ENCODE measurements around the gene NCAPD3. TPM values are rescaled to one million over a fixed set of nuclear protein-coding genes. Genes with fewer than 3 reads are reported as not detected.
"Not testable (repeated sequence)": the region's sequence is repeated elsewhere in the genome, so short reads cannot be mapped to it uniquely, and the experiment has no call there.

The NCAPD3 gene, protein sequence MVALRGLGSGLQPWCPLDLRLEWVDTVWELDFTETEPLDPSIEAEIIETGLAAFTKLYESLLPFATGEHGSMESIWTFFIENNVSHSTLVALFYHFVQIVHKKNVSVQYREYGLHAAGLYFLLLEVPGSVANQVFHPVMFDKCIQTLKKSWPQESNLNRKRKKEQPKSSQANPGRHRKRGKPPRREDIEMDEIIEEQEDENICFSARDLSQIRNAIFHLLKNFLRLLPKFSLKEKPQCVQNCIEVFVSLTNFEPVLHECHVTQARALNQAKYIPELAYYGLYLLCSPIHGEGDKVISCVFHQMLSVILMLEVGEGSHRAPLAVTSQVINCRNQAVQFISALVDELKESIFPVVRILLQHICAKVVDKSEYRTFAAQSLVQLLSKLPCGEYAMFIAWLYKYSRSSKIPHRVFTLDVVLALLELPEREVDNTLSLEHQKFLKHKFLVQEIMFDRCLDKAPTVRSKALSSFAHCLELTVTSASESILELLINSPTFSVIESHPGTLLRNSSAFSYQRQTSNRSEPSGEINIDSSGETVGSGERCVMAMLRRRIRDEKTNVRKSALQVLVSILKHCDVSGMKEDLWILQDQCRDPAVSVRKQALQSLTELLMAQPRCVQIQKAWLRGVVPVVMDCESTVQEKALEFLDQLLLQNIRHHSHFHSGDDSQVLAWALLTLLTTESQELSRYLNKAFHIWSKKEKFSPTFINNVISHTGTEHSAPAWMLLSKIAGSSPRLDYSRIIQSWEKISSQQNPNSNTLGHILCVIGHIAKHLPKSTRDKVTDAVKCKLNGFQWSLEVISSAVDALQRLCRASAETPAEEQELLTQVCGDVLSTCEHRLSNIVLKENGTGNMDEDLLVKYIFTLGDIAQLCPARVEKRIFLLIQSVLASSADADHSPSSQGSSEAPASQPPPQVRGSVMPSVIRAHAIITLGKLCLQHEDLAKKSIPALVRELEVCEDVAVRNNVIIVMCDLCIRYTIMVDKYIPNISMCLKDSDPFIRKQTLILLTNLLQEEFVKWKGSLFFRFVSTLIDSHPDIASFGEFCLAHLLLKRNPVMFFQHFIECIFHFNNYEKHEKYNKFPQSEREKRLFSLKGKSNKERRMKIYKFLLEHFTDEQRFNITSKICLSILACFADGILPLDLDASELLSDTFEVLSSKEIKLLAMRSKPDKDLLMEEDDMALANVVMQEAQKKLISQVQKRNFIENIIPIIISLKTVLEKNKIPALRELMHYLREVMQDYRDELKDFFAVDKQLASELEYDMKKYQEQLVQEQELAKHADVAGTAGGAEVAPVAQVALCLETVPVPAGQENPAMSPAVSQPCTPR (N-terminal part only)
- total RNA-seq, result 11.0 TPM

DNA sequence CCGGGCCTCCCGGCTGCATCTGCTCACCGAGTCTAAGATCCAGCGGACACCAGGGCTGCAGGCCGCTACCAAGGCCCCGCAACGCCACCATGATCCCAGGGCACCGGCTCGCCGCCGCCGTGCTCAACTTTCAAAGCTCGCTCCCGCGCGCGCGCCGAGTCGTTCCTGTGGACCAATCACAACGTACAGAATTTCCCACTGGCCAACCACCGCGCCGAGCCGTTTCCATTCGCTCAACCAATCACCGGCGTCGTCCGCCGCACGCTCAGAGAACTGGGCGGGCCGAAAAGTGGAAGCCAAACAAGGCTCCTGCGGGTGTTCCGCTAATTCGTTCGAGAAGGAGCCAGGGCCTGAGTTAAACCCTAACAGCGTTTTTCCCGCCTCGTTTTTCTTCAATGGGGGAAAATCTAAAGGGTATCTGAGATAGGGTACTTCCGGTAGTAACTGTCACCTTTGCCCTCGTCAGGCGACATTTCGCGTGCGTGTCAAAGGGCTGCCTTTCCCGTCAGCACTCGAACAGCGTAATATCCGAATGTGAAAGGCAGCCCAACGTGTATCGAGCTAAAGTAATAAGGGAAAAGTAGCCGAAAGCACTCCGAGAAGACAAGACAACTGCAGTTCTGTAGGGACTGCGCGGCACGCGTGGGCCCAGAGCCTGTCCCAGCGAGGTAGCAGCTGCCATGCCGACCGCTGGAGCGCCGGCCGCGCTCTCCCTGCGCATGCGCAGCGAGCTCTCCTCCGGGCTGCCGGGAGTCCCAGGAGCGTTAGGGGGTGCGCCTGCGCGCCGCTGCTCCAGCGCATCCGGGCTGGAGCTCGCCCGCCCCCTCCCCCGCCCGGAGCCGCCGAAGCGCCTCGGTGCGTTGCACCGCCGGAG is at the start of gene NCAPD3, which contains the start of gene VPS26B:
Gene NCAPD3, minus strand, starts transcription at position 132 of the 874 bp plus-strand sequence. Its CDS starts 41 bp downstream, at position 91.
Gene VPS26B, plus strand, starts transcription at position 836 of the 874 bp plus-strand sequence. CDS start 452 bp downstream, outside the sequence.
- DNase-seq (ENCODE audit: low spot score in 2 of 2) (peak; percentile 90 to 93), FAIRE-seq (no peak)

DNA sequence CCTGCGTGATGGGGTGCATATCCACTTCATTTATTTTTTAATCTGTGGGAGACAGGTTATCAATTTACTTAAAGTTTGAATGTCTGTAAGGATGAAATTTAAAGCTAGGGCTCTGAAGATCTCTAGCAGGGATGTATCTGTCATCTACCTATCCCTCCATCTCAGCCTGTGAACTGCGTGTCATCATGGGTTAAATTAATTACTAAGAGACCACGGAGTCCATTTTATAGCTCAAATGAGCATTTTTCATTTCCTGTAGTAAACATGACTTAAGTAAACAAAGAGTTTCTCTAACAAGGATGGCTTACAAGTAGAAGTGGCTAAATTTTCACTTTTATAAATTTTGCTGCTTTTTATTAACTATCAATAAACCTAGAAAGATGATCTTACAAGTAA is 49.5 kb upstream of the NCAPD3 start:
- no peak for FAIRE-seq
- DNase-seq (ENCODE audit: low spot score in 2 of 2), result no peak

DNA sequence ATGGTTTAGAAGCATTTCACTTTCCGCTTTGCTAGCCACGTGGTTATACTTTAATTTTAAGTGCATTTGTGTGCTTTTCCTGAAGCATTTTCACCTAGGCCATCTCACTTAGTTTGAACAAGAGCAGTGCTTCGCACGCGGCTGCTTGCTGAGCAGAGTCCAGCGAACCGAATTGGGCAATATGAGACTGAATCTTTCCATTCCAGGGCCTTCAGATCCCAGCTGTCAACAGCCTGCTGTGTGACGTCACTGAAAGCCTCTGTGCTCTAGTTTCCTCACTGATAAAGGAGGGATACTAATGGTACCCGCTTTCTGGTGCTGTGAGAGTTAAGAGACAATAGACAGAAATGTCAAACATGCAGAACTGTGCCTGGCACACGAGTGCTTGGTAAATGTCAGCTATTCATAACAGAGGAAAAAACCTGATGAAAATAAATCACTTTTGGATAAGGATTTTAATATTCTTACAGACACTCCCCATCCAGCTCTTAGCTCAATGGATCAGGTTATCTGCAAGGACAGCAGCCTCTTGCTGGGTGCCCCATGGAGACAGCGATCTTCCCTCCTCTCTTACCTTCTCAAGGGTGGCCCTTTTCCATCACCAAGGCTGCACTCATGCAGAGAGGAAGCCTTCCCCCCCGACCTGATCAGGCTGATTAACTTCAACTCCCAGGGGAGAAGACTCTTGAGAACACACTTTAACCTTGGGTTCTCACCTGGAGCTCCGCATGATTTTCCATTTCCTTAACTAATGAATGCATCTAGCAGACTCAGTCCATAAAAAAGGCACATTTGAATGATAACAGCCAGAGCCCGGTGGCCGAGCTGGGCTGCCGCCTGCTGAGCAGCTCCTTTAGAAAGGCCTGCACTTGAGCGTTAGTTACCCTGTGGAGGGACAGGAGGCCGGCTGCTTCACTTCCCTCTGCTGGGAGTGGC is 48.9 kb upstream of the NCAPD3 start:
- DNase-seq (ENCODE audit: low spot score in 2 of 2) (no peak), FAIRE-seq (no peak)

DNA sequence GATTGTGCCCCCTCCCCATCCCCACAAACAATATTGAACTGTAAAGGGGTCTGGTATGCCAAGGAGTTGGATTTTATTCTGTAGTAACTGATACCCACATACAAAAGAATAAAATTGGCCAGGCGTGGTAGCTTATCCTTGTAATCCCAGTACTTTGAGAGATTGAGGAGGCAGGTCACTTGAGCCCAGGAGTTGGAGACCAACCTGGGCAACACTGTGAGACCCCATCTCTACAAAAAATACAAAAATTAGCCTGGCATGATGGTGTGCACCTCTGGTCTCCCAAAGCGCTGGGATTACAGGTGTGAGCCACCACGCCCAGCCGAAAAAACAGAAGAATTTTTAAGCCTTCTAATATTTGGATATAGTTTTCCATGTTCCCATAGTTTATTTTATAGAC is 48.2 kb upstream of the NCAPD3 start:
- no peak for FAIRE-seq
- no peak for DNase-seq (ENCODE audit: low spot score in 2 of 2)

DNA sequence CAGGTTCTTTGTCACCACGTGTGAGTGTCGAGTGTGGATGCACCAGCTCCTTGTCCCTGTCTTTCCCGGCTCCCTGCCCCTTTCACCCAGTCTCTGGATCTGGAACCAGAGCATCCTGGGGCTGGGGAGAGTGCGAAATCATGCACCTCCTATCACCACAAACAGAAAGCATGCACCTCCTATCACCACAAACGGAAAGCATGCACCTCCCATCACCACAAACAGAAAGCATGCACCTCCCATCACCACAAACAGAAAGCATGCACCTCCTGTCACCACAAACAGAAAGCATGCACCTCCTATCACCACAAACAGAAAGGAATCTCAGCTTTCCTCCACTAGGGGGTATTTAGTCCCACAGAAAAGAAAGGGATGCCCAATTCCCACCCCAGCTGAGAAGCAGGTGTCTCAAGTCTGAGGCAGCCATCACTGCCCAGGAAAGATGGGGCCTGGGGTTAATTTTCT is 46.5 kb upstream of the NCAPD3 start:
- no peak for DNase-seq (ENCODE audit: low spot score in 2 of 2)
- no peak for FAIRE-seq

DNA sequence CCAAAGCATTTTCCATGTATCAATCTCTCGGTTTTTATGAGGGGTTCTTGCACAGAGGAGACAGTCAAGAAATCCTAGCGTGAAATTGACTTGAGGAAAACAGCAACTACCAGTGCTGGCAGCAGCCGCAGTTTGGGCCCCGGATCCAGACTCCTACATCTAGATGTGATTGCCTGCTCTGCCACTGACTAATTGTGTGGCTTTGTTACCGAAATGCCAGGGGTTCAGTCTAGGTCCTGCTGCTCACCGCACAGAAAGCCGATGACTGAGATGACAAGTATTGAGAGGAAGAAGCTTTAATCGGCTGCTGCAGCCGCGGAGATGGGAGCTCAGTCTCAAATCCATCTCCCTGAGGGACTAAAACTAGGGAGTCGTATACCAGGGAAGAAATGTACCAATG is 44.2 kb upstream of the NCAPD3 start:
- no peak for FAIRE-seq
- no peak for DNase-seq (ENCODE audit: low spot score in 2 of 2)

DNA sequence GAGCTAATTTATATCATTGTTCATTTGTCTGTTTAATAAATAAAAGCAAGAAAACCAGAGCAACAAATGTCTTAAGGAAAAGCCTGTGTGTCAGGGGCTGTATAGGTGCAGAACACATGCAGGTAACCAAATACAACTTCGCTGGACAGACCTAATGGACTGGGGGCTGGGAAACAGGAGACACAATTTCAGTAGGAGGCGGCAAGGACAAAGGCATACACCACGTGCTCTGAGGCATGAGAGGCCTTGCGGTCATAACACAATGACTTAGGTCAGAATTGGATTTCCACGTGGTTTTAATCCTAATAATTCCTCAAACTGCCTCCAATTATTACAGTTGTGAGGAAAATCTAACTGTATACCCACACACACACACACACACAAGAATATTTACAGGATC is 43.7 kb upstream of the NCAPD3 start:
- DNase-seq (ENCODE audit: low spot score in 2 of 2) (no peak), FAIRE-seq (no peak)

DNA sequence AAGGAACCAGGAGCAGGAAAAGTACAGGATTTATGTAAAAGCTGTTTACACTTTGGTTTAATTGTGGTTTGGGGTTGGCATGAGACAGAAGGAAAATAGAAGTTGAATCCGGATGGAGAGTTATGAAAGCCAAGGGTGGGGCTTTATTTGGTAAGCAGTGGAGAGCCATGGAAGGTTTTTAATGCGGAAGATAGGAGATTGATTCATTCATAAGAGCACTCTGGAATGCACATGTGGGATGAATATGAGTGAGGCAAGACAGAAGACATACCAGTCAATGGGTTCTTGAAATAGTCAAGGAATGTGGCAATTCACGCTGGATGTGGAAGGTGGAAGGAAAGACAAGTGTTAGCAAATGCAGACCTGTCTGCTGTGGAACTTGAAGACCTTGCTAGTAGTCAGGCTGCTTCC is 43.1 kb upstream of the NCAPD3 start:
- FAIRE-seq, result no peak
- DNase-seq (ENCODE audit: low spot score in 2 of 2), result no peak

DNA sequence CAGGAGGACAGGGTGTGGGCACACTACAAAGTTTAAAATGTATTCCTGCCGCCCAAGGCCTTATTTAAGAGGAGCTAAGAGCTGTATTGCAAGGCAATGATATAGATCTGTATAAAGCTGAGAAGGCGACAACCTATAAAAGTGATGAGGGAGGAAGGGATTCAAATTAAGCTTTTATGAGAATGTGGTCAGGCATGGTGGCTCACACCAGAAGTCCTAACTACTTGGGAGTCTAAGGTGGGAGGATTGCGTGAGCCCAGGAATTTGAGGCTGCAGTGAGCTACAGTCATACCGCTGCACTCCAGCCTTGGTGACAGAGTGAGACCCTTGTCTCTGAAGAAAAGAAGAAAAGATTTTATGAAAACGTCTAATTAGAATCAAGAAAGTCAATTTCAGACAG is 42.7 kb upstream of the NCAPD3 start:
- DNase-seq (ENCODE audit: low spot score in 2 of 2), result no peak
- FAIRE-seq, result no peak

DNA sequence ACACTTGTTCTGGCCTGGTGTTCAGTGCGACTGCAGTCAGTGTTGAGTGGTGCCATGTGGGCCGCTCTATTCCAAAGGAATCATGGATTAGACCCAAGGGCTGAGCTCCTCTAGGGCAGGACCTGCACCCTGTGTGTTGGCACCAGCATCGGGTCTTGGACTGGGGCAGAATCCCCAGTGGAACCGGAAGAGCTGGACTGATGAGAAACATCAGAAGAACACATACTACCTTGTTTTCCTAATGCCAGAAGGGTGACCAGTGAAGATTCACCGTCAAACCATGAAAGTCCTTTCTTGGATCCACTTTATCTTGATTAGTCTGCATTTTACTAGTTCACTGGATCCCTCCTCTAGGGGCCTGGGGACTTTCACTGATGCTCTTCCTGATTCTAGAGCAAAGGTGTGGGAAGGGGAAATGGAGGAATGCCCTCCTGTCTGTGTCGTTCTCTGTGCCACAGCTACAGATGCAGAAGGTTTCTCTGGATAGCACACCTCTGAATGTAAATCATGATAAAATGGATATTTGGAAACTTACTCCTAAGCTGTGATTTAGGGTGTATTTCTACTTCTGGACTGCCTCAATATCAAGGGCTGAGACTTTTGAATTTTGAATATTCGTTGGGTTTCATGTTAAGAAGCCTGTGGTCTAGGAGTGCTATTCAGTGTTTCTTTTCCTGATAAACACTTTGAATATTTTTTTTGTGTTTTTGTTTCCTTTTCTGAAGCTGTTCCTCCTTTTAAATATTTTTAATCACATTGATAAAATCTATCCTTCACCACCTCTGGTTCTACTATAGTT is 41.4 kb upstream of the NCAPD3 start:
- DNase-seq (ENCODE audit: low spot score in 2 of 2), result no peak
- no peak for FAIRE-seq

DNA sequence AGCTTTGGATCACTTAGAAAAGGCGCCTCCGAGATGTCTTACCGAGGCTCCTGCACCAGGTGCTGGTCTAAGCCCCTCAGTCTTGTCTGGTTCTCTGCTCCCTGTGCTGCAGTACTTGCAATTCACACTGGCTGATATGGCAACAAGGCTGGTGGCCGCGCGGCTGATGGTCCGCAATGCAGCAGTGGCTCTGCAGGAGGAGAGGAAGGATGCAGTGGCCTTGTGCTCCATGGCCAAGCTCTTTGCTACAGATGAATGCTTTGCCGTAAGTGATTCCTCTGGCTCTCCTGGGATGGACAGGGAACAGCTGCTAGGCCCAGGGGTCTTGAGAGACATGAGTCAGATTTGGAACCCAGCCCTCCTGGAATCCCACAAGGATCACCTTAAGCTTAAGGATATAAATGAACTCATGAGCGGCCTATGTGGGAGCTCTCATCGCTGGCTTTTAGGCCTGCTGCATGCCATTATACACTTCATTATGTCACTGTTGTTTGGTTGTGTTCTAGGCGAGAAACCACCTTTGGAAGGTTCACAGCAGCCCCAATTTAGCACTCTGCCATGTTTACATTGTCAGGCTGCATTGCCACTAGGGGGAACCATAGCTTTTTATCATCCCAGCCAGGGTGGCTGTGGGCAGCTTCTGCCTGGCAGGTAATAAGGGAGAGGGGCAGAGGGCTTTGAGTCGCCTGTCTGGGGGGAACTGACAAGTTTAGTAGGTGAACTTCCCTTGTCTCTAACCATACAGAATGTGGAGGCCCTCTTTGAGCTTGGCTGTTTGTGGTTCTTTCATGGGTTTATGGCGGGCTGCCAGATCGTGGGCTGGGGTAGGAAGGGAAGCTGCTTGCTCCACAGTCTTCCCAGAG is 38.1 kb upstream of the NCAPD3 start:
- FAIRE-seq (no peak), DNase-seq (ENCODE audit: low spot score in 2 of 2) (no peak)

DNA sequence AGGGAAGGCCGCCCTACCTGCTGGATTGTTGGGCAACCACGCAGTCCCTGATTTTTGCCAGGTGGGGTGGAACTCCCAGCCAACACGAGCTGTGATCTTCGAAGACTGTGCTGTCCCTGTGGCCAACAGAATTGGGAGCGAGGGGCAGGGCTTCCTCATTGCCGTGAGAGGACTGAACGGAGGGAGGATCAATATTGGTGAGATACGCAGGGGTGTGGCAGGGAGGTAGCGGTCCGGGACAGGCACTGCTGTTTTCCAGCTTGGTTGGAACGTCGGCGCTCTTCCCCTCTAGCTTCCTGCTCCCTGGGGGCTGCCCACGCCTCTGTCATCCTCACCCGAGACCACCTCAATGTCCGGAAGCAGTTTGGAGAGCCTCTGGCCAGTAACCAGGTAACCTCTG is 37.2 kb upstream of the NCAPD3 start:
- DNase-seq (ENCODE audit: low spot score in 2 of 2) (no peak), FAIRE-seq (no peak)

DNA sequence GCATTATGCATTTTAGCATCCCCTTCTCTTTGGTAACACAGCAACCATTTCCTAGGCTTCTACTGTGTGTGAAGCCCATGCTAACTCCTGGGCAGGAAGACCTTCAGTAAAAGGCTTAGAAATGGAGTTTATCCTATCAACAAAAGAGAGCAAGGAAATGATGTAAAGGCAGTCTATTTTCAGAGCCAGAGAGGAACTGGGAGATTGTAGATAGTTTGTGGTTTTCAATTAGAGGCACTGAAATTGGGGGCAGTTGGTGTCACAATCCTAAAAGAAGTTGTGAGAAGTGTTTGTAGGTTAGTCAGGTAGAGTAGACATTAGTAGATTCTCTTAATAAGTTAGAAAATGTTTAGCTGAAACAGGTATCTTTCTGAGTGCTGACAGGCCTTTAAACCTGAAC is 36.7 kb upstream of the NCAPD3 start:
- DNase-seq (ENCODE audit: low spot score in 2 of 2) (no peak), FAIRE-seq (no peak)

DNA sequence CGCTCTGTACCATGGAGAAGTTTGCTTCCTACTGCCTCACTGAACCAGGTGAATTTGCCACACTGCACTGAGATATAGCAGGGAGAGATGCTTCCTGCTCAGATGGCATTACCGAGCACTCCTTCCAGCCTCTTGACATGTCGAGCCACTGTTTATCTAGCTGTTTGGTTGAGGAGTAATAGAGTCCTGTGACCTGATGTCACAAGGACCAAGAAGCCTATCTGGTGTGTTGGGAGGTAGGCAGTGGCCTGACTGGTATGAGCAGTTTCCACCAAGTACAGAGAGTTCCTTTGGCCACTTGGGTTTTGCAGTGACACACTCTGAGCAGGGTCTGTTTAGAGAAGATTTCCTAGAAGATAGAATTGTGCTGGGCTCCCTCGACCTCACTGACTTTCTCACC is 34.8 kb upstream of the NCAPD3 start:
- FAIRE-seq (no peak), DNase-seq (ENCODE audit: low spot score in 2 of 2) (no peak)

DNA sequence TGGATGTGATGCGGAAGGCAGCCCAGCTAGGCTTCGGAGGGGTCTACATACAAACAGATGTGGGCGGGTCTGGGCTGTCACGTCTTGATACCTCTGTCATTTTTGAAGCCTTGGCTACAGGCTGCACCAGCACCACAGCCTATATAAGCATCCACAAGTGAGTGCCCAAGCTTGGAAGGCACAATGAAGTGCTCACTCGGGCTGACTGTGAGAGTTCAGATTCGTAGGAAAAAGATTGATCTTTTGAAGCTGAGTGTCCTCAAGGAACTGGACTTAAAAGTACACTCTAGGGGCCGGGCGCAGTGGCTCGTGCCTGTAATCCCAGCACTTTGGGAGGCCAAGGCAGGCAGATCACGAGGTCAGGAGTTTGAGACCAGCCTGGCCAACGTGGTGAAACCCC is 33.3 kb upstream of the NCAPD3 start:
- DNase-seq (ENCODE audit: low spot score in 2 of 2) (no peak), FAIRE-seq (no peak)

DNA sequence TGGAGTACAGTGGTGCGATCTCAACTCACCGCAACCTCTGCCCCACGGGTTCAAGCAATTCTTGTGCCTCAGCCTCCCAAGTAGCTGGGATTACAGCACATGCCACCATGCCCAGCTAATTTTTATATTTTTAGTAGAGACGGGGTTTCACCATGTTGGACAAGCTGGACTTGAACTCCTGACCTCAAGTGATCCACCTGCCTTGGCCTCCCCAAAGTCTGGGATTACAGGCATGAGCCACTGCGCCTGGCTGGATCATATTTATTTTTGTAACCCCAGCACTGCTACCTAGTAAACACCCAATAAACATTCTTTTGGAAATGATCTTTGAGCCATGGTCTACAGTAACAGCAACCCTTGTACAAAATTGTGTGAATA is 31.4 kb upstream of the NCAPD3 start:
- not testable (repeated sequence) for FAIRE-seq; DNase-seq (ENCODE audit: low spot score in 2 of 2)
